GM12874 (cell line): Measurements from ENCODE around the gene DLX3.

Experiments
- CTCF ChIP-seq: IDR thresholded peaks from 2 replicates; pipeline ENCODE4 v1.5.1; 2011; ENCODE audit warnings: low read depth, mild to moderate bottlenecking, control low read depth, low read length, moderate library complexity; ENCODE audit not compliant: insufficient read depth

Gene DLX3

GRCh38 chr17:50020841-50021599, 26.0 kb upstream of the DLX3 start:
- no peak for TF ChIP-seq CTCF

- TF ChIP-seq CTCF, result no peak
Measured at GRCh38 chr17:50018909-50019308, 23.9 kb upstream of the DLX3 start.

GRCh38 chr17:50015146-50015545, 20.1 kb upstream of the DLX3 start:
- no peak for TF ChIP-seq CTCF

- no peak for TF ChIP-seq CTCF
Measured at GRCh38 chr17:50014471-50015088, 19.6 kb upstream of the DLX3 start.

- TF ChIP-seq CTCF, result no peak
Measured at GRCh38 chr17:50013079-50013478, 18.1 kb upstream of the DLX3 start.

GRCh38 chr17:50009282-50009681, 14.3 kb upstream of the DLX3 start:
- no peak for TF ChIP-seq CTCF

- TF ChIP-seq CTCF, result no peak
Measured at GRCh38 chr17:50003911-50004310, 8.9 kb upstream of the DLX3 start.
